Gastroesophageal sphincter (tissue), 4 donors: ENCODE measurements around the gene PSAP. TPM values are rescaled to one million over a fixed set of nuclear protein-coding genes. Genes with fewer than 3 reads are reported as not detected.
A peak's percentile ranks its signal among the peaks of the same experiment; 100 is the strongest.

ENCODE experiments used
- ATAC-seq: fragments of 150-250 bp; one replicate; pipeline ENCODE4 v1.9.1; 2016; ENCODE audit warnings: mild to moderate bottlenecking, moderate library complexity
- H3K27ac ChIP-seq, 4 donors: fragments of 200-600 bp; sonication (generic) in 3 of 4; 1 replicate in 3 of 4; 2 replicates in 1 of 4; pipeline ENCODE4 v1.5.1; 2016 to 2019
- H3K27me3 ChIP-seq: fragments of 200-600 bp; sonication (generic); one replicate; pipeline ENCODE4 v1.5.1; 2019
- H3K36me3 ChIP-seq, 2 donors: fragments of 200-600 bp; sonication (generic); one replicate each; pipeline ENCODE4 v1.5.1; 2019; ENCODE audit warnings: control low read depth in 1 of 2
- H3K4me1 ChIP-seq, 3 donors: fragments of 200-600 bp; sonication (generic); 1 replicate in 2 of 3; 2 replicates in 1 of 3; pipeline ENCODE4 v1.5.1; 2016 to 2019; ENCODE audit warnings: control low read depth in 2 of 3
- H3K4me3 ChIP-seq, 2 donors: fragments of 200-600 bp; sonication (generic); one replicate each; pipeline ENCODE4 v1.5.1; 2019; ENCODE audit warnings: mild to moderate bottlenecking in 1 of 2, moderate library complexity in 1 of 2
- H3K9me3 ChIP-seq, 3 donors: fragments of 200-600 bp; sonication (generic); one replicate each; pipeline ENCODE4 v1.5.1; 2017 to 2019; ENCODE audit warnings: control low read depth in 2 of 3
- EP300 ChIP-seq: sonication (generic); formaldehyde crosslinking; IDR thresholded peaks from one replicate; pipeline ENCODE4 v1.6.1; 2017; ENCODE audit warnings: antibody characterized with exemption, mild to moderate bottlenecking
- POLR2A ChIP-seq, 2 donors: fragments of 450-650 bp; IDR thresholded peaks; one replicate each; pipeline ENCODE4 v1.6.1; 2017; ENCODE audit warnings: antibody characterized with exemption in 2 of 2, mild to moderate bottlenecking in 2 of 2, moderate library complexity in 1 of 2
- POLR2AphosphoS5 ChIP-seq: sonication (generic); formaldehyde crosslinking; IDR thresholded peaks from one replicate; pipeline ENCODE4 v1.6.1; 2017; ENCODE audit warnings: antibody characterized with exemption
- WGBS, 2 donors: methylation state at CpG; one replicate each; pipeline ENCODE4 v1.1.5; 2018; ENCODE audit warnings: low coverage in 1 of 2; 5-methylcytosine and 5-hydroxymethylcytosine counted together
- total RNA-seq, 4 donors: library from RNA; depleted of rRNA; stranded (reverse); fragments of >200 nt; gene quantifications; one replicate each; pipeline ENCODE4 v1.1.0, GENCODE V29; 2016
- TF ChIP-seq, protein P1 (sequence below), 4 experiments: fragments of 200-600 bp in 2 of 4; fragments of 450-650 bp in 2 of 4; sonication (generic) in 1 of 4; IDR thresholded peaks; one replicate each; pipeline ENCODE4 v1.5.1; 2017 to 2019; ENCODE audit warnings: antibody characterized with exemption in 4 of 4, mild to moderate bottlenecking in 2 of 4, moderate library complexity in 2 of 4

Gene PSAP
- total RNA-seq, 4 donors from 2014 or later, result 604 to 881 (median 718) TPM

- TF ChIP-seq POLR2AphosphoS5 (peak; percentile 85), POLR2A (IDR thresholded peaks at IDR 0.05) (peak; percentile 98), EP300 (no peak)
- TF ChIP-seq, protein P1, sequence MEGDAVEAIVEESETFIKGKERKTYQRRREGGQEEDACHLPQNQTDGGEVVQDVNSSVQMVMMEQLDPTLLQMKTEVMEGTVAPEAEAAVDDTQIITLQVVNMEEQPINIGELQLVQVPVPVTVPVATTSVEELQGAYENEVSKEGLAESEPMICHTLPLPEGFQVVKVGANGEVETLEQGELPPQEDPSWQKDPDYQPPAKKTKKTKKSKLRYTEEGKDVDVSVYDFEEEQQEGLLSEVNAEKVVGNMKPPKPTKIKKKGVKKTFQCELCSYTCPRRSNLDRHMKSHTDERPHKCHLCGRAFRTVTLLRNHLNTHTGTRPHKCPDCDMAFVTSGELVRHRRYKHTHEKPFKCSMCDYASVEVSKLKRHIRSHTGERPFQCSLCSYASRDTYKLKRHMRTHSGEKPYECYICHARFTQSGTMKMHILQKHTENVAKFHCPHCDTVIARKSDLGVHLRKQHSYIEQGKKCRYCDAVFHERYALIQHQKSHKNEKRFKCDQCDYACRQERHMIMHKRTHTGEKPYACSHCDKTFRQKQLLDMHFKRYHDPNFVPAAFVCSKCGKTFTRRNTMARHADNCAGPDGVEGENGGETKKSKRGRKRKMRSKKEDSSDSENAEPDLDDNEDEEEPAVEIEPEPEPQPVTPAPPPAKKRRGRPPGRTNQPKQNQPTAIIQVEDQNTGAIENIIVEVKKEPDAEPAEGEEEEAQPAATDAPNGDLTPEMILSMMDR (IDR thresholded peaks at IDR 0.05), result peak in 3 of 4 experiments; percentile 88 to 99 (median 90)
- H3K4me3 ChIP-seq, result peak within 1 kb of the TSS; percentile 57 to 81
- H3K9me3 ChIP-seq, result no peaks in the 10 kb centered on the region
- peak within 1 kb of the TSS; percentile 81 to 95 (median 92) for H3K27ac ChIP-seq
- H3K4me1 ChIP-seq, result peaks cover 3 to 72% (median 34%) of the 10 kb centered on the region in 3 donors
- H3K36me3 ChIP-seq, result no peaks in the 10 kb centered on the region
- peak; percentile 88 for ATAC-seq
- 0% methylated on average over 8 of the region's 55 CpGs; no CpG with 5 or more reads in 1 of the 2 donors for WGBS, 2 donors
- H3K27me3 ChIP-seq, result no peaks in the 10 kb centered on the region
Observed at GRCh38 chr10:71773221-71773971, 77.7 kb downstream of the PSAP start, which contains the start of gene VSIR. VSIR (minus strand) TSS chr10:71773520; CDS start chr10:71773439, 81 bp downstream.

GRCh38 chr10:71772832-71773220 is 78.2 kb downstream of the PSAP start:
- H3K27me3 ChIP-seq, result no peaks in the 10 kb centered on the region
- peaks cover 3 to 78% (median 40%) of the 10 kb centered on the region in 3 donors for H3K4me1 ChIP-seq
- WGBS, 2 donors, result no CpG with 5 or more reads among the region's 4 CpGs
- peak overlapping the region; percentile 81 to 95 (median 92) for H3K27ac ChIP-seq
- TF ChIP-seq POLR2AphosphoS5 (no peak), POLR2A (IDR thresholded peaks at IDR 0.05) (no peak), EP300 (no peak)
- TF ChIP-seq, protein P1 (IDR thresholded peaks at IDR 0.05), result no peak
- H3K9me3 ChIP-seq, result no peaks in the 10 kb centered on the region
- no peaks in the 10 kb centered on the region for H3K36me3 ChIP-seq
- peak; percentile 0 for ATAC-seq
- peak overlapping the region; percentile 57 to 81 for H3K4me3 ChIP-seq

GRCh38 chr10:71771821-71772617 is 79.0 kb downstream of the PSAP start:
- Histone ChIP-seq H3K27ac (peak overlapping the region; percentile 81 to 95 (median 92)), H3K27me3 (no peaks in the 10 kb centered on the region), H3K36me3 (no peaks in the 10 kb centered on the region), H3K4me3 (peak overlapping the region; percentile 57 to 81), H3K4me1 (peaks cover 3 to 86% (median 48%) of the 10 kb centered on the region in 3 donors), H3K9me3 (no peaks in the 10 kb centered on the region)
- WGBS, 2 donors, result 0% methylated on average over 1 of the region's 2 CpGs
- ATAC-seq, result peak; percentile 70
- TF ChIP-seq EP300 (no peak), POLR2AphosphoS5 (peak; percentile 92), POLR2A (IDR thresholded peaks at IDR 0.05) (peak; percentile 57 to 71)
- TF ChIP-seq, protein P1 (IDR thresholded peaks at IDR 0.05), result no peak

GRCh38 chr10:71771204-71771603 is 79.8 kb downstream of the PSAP start:
- peaks cover 3 to 94% (median 56%) of the 10 kb centered on the region in 3 donors for H3K4me1 ChIP-seq
- H3K27ac ChIP-seq, result peak overlapping the region; percentile 81 to 95 (median 92)
- H3K27me3 ChIP-seq, result no peaks in the 10 kb centered on the region
- 14 to 42% methylated on average over 1 to 2 of the region's 2 CpGs for WGBS, 2 donors
- no peak for TF ChIP-seq POLR2A (IDR thresholded peaks at IDR 0.05)
- peak overlapping the region in 1 of 2 donors; percentile 81 for H3K4me3 ChIP-seq
- ATAC-seq, result no peak
- no peaks in the 10 kb centered on the region for H3K9me3 ChIP-seq
- no peaks in the 10 kb centered on the region for H3K36me3 ChIP-seq

GRCh38 chr10:71770789-71771188 is 80.3 kb downstream of the PSAP start:
- H3K27me3 ChIP-seq, result no peaks in the 10 kb centered on the region
- WGBS, 2 donors, result no CpG with 5 or more reads among the region's 3 CpGs

More at GRCh38 chr10:71770789-71771188, 80.3 kb downstream of the PSAP start:
- H3K9me3 ChIP-seq, result no peaks in the 10 kb centered on the region
- TF ChIP-seq POLR2AphosphoS5 (no peak), POLR2A (IDR thresholded peaks at IDR 0.05) (no peak), EP300 (no peak)
- TF ChIP-seq, protein P1 (IDR thresholded peaks at IDR 0.05), result no peak
- H3K36me3 ChIP-seq, result no peaks in the 10 kb centered on the region
- H3K4me1 ChIP-seq, result peaks cover 3 to 97% (median 60%) of the 10 kb centered on the region in 3 donors
- H3K4me3 ChIP-seq, result peak overlapping the region in 1 of 2 donors; percentile 81
- ATAC-seq, result no peak
- H3K27ac ChIP-seq, result peak overlapping the region; percentile 81 to 95 (median 92)
